ENCODE results near the gene UFD1. TPM values are rescaled to one million over a fixed set of nuclear protein-coding genes. Genes with fewer than 3 reads are reported as not detected.

Gene UFD1
- total and polyA plus RNA-seq, 2 of the 4 experiments (the other 2 are of a cell fraction): 149 to 152 TPM

- ChIA-PET POLR2A (ENCODE audit: unreplicated experiment) (no interaction called here), CTCF (no interaction called here)
- H2BK15ac ChIP-seq (ENCODE audit: low read depth, low read length): no peak overlapping the region
- peaks cover 17 to 25% of the 10 kb centered on the region in 2 experiments; a peak in 3 of 4 replicates for H3K79me1 ChIP-seq (ENCODE audit: low read depth in 1 of 2, low read length in 2 of 2)
- no peak overlapping the region for H2BK120ac ChIP-seq (ENCODE audit: low read depth, low read length)
- H3K4me3 ChIP-seq (ENCODE audit: insufficient read depth, low read depth, low read length): no peak overlapping the region
- dilution Hi-C loops (cut with HindIII; ENCODE audit: low sequenced_read_pairs, unreplicated experiment) (no loop called here), intact Hi-C loops (cut with micrococcal nuclease) (no loop called here), in situ Hi-C loops (cut with MboI; ENCODE audit: low sequenced_read_pairs) (loop anchor here (10.0 kb wide), 1 partner anchor 65 kb away; no protein-coding TSS in a partner anchor)
- 80% methylated on average over 1 of the region's 2 CpGs; no CpG with 5 or more reads in 1 of the 2 experiments for WGBS, 2 experiments (ENCODE audit: extremely low coverage in 2 of 2, insufficient read length in 1 of 2)
- no peak overlapping the region for H2BK5ac ChIP-seq (ENCODE audit: low read depth, low read length, poor library complexity, severe bottlenecking)
- H4K5ac ChIP-seq (ENCODE audit: low read depth, low read length): no peak overlapping the region
- H3K18ac ChIP-seq (ENCODE audit: low read depth, low read length): no peak overlapping the region
- H3K4ac ChIP-seq (ENCODE audit: low read depth, low read length): no peak overlapping the region
- H3K9ac ChIP-seq (ENCODE audit: low read depth, low read length): no peak overlapping the region
- no peak overlapping the region for H4K91ac ChIP-seq (ENCODE audit: insufficient read depth, low read depth, low read length)
- DNase-seq (no peak), ATAC-seq (ENCODE audit: low read depth) (no peak)
- H3K27ac ChIP-seq (ENCODE audit: insufficient read depth, low read length): no peak overlapping the region
- no peak overlapping the region for H2AK5ac ChIP-seq (ENCODE audit: low read depth, low read length)
- H3K9me3 ChIP-seq (ENCODE audit: control insufficient read depth, insufficient read depth, low read length): no peaks in the 10 kb centered on the region
- peaks cover 30% of the 10 kb centered on the region for H3K36me3 ChIP-seq (ENCODE audit: control insufficient read depth, insufficient read depth, low read length)
- no peak overlapping the region for H2AFZ ChIP-seq (replicated peaks; ENCODE audit: low read length, poor library complexity)
- H3K4me2 ChIP-seq (ENCODE audit: low read depth, low read length): no peak overlapping the region
- no TSS peak for BruUV-seq (replicated peaks)
- peaks cover 9% of the 10 kb centered on the region for H3K4me1 ChIP-seq (ENCODE audit: control insufficient read depth, insufficient read depth, low read length)
- no peak overlapping the region for H3K56ac ChIP-seq (ENCODE audit: extremely low read depth, insufficient read depth, low read length)
- no peak overlapping the region for H2BK20ac ChIP-seq (ENCODE audit: low read depth, low read length)
- peaks cover 10% of the 10 kb centered on the region for H3K9me1 ChIP-seq (ENCODE audit: insufficient read depth, low read length)
- H3K14ac ChIP-seq (replicated peaks; ENCODE audit: low read depth, low read length): no peak overlapping the region
- TF ChIP-seq, protein P1, sequence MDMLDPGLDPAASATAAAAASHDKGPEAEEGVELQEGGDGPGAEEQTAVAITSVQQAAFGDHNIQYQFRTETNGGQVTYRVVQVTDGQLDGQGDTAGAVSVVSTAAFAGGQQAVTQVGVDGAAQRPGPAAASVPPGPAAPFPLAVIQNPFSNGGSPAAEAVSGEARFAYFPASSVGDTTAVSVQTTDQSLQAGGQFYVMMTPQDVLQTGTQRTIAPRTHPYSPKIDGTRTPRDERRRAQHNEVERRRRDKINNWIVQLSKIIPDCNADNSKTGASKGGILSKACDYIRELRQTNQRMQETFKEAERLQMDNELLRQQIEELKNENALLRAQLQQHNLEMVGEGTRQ (IDR thresholded peaks at IDR 0.05; ENCODE audit: low read depth, low read length): no peak
- TF ChIP-seq FOS (IDR thresholded peaks at IDR 0.05; ENCODE audit: low read depth, low read length) (no peak), CHD1 (IDR thresholded peaks at IDR 0.05; ENCODE audit: low read depth, low read length) (no peak), RAD21 (IDR thresholded peaks at IDR 0.05; ENCODE audit: low read length) (no peak), CTCF (conservative IDR thresholded peaks at IDR 0.05; ENCODE audit: low read depth, low read length) (no peak), MXI1 (IDR thresholded peaks at IDR 0.05; ENCODE audit: borderline replicate concordance, low read depth, low read length) (no peak), MAZ (IDR thresholded peaks at IDR 0.05; ENCODE audit: borderline replicate concordance, low read depth, low read length) (no peak), NFE2L2 (IDR thresholded peaks at IDR 0.05; ENCODE audit: low read depth, low read length) (no peak), POLR2A (IDR thresholded peaks at IDR 0.05; ENCODE audit: low read depth, low read length) (no peak), MAFK (IDR thresholded peaks at IDR 0.05; ENCODE audit: low read depth, low read length) (no peak), CEBPB (IDR thresholded peaks at IDR 0.05; ENCODE audit: low read depth, low read length) (no peak), SMC3 (IDR thresholded peaks at IDR 0.05; ENCODE audit: low read depth, low read length) (no peak), RCOR1 (IDR thresholded peaks at IDR 0.05; ENCODE audit: insufficient replicate concordance, low read length) (no peak), RFX5 (IDR thresholded peaks at IDR 0.05; ENCODE audit: low read depth, low read length) (no peak), BHLHE40 (IDR thresholded peaks at IDR 0.05; ENCODE audit: low read depth, low read length) (no peak)
- TF ChIP-seq, protein P2, sequence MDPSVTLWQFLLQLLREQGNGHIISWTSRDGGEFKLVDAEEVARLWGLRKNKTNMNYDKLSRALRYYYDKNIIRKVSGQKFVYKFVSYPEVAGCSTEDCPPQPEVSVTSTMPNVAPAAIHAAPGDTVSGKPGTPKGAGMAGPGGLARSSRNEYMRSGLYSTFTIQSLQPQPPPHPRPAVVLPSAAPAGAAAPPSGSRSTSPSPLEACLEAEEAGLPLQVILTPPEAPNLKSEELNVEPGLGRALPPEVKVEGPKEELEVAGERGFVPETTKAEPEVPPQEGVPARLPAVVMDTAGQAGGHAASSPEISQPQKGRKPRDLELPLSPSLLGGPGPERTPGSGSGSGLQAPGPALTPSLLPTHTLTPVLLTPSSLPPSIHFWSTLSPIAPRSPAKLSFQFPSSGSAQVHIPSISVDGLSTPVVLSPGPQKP (IDR thresholded peaks at IDR 0.05; ENCODE audit: borderline replicate concordance, low read depth, low read length): no peak
- no peak overlapping the region for H2AK9ac ChIP-seq (replicated peaks; ENCODE audit: low read depth, low read length, poor library complexity)
- no peaks in the 10 kb centered on the region for H3K27me3 ChIP-seq (ENCODE audit: control insufficient read depth, insufficient read depth, low read length)
- H4K20me1 ChIP-seq (ENCODE audit: insufficient read depth, low read length): no peaks in the 10 kb centered on the region
- no peak overlapping the region for H3K23ac ChIP-seq (ENCODE audit: low read depth, low read length)
- H4K8ac ChIP-seq (ENCODE audit: low read depth in 2 of 2, low read length in 2 of 2): no peak overlapping the region
Observed at GRCh38 chr22:19449422-19449767, 29.6 kb downstream of the UFD1 start.
